Esophagus squamous epithelium (tissue), 5 donors: ENCODE results near the gene GALNT6. TPM values are rescaled to one million over a fixed set of nuclear protein-coding genes. Genes with fewer than 3 reads are reported as not detected.

Source experiments
- DNase-seq: peaks from one replicate; lab custom pipeline; 2025; lab: John Stamatoyannopoulos, UW
- H3K27ac ChIP-seq, 4 donors: fragments of 200-600 bp; sonication (generic); one replicate each; pipeline ENCODE4 v1.5.1; 2016 to 2019; ENCODE audit warnings: mild to moderate bottlenecking in 1 of 4
- H3K27me3 ChIP-seq, 4 donors: fragments of 200-600 bp; sonication (generic); 1 replicate in 3 of 4; 2 replicates in 1 of 4; pipeline versions ENCODE4 v1.5.1 to v1.6.0; 2017 to 2021; ENCODE audit warnings: antibody characterized with exemption in 1 of 4
- H3K36me3 ChIP-seq, 3 donors: fragments of 200-600 bp; sonication (generic); one replicate each; pipeline ENCODE4 v1.5.1; 2016 to 2019
- H3K4me1 ChIP-seq, 3 donors: fragments of 200-600 bp; sonication (generic); one replicate each; pipeline ENCODE4 v1.5.1; 2017 to 2019
- H3K4me3 ChIP-seq, 4 donors: fragments of 200-600 bp; sonication (generic); 1 replicate in 3 of 4; 2 replicates in 1 of 4; pipeline ENCODE4 v1.5.1; 2016 to 2019; ENCODE audit warnings: mild to moderate bottlenecking in 2 of 4, moderate library complexity in 1 of 4
- H3K9me3 ChIP-seq, 3 donors: fragments of 200-600 bp; sonication (generic); one replicate each; pipeline ENCODE4 v1.5.1; 2016 to 2019
- POLR2A ChIP-seq, 4 donors: fragments of 450-650 bp; IDR thresholded peaks; one replicate each; pipeline ENCODE4 v1.6.1; 2017; ENCODE audit warnings: antibody characterized with exemption in 4 of 4, mild to moderate bottlenecking in 4 of 4, moderate library complexity in 3 of 4
- WGBS, 2 donors: methylation state at CpG; one replicate each; pipeline ENCODE4 v1.1.5; 2018; 5-methylcytosine and 5-hydroxymethylcytosine counted together
- intact Hi-C: fragments of 100-400 bp; cut with DNase I; formaldehyde crosslinking; loops from one replicate; pipeline ENCODE4 v1.15.0; 2022
- total RNA-seq, 4 donors: library from RNA; depleted of rRNA; stranded (reverse); fragments of >200 nt; gene quantifications; one replicate each; pipeline ENCODE4 v1.1.0, GENCODE V29; 2016
- TF ChIP-seq, protein P1 (sequence below), 6 experiments: fragments of 450-650 bp in 4 of 6; fragments of 200-600 bp in 2 of 6; sonication (generic) in 2 of 6; IDR thresholded peaks; one replicate each; pipeline ENCODE4 v1.5.1; 2016 to 2019; ENCODE audit warnings: antibody characterized with exemption in 6 of 6, mild to moderate bottlenecking in 4 of 6, moderate library complexity in 4 of 6
- donor health status: DM: yes; HTN: yes; CAD: no.

The GALNT6 gene
- total RNA-seq, 4 donors from 2014 or later, result 1.7 to 26.7 (median 10.2) TPM

- H3K4me1 ChIP-seq, result peaks cover 10 to 13% (median 11%) of the 10 kb centered on the region in 3 donors
- TF ChIP-seq POLR2A (IDR thresholded peaks at IDR 0.05), result no peak
- TF ChIP-seq, protein P1, sequence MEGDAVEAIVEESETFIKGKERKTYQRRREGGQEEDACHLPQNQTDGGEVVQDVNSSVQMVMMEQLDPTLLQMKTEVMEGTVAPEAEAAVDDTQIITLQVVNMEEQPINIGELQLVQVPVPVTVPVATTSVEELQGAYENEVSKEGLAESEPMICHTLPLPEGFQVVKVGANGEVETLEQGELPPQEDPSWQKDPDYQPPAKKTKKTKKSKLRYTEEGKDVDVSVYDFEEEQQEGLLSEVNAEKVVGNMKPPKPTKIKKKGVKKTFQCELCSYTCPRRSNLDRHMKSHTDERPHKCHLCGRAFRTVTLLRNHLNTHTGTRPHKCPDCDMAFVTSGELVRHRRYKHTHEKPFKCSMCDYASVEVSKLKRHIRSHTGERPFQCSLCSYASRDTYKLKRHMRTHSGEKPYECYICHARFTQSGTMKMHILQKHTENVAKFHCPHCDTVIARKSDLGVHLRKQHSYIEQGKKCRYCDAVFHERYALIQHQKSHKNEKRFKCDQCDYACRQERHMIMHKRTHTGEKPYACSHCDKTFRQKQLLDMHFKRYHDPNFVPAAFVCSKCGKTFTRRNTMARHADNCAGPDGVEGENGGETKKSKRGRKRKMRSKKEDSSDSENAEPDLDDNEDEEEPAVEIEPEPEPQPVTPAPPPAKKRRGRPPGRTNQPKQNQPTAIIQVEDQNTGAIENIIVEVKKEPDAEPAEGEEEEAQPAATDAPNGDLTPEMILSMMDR (IDR thresholded peaks at IDR 0.05), result no peak
- peaks cover 0 to 74% (median 2%) of the 10 kb centered on the region in 4 donors for H3K27me3 ChIP-seq
- no peaks in the 10 kb centered on the region for H3K9me3 ChIP-seq
- H3K4me3 ChIP-seq, result peak overlapping the region in 3 of 4 donors; percentile 45 to 70 (median 50)
- no peak overlapping the region for H3K27ac ChIP-seq
- intact Hi-C loops, result loop anchor here (5.0 kb wide), 1 partner anchor 103 kb away; no protein-coding TSS in a partner anchor
- no peaks in the 10 kb centered on the region for H3K36me3 ChIP-seq
- WGBS, 2 donors, result 25 to 35% methylated on average over 6 to 9 of the region's 10 CpGs
- no peak for DNase-seq
These were observed 33.0 kb upstream of the GALNT6 start for GRCh38 chr12:51424094-51424661.

- 62 to 66% methylated on average over 5 of the region's 5 CpGs for WGBS, 2 donors
These were observed 30.2 kb upstream of the GALNT6 start for GRCh38 chr12:51421266-51421884.

DNA sequence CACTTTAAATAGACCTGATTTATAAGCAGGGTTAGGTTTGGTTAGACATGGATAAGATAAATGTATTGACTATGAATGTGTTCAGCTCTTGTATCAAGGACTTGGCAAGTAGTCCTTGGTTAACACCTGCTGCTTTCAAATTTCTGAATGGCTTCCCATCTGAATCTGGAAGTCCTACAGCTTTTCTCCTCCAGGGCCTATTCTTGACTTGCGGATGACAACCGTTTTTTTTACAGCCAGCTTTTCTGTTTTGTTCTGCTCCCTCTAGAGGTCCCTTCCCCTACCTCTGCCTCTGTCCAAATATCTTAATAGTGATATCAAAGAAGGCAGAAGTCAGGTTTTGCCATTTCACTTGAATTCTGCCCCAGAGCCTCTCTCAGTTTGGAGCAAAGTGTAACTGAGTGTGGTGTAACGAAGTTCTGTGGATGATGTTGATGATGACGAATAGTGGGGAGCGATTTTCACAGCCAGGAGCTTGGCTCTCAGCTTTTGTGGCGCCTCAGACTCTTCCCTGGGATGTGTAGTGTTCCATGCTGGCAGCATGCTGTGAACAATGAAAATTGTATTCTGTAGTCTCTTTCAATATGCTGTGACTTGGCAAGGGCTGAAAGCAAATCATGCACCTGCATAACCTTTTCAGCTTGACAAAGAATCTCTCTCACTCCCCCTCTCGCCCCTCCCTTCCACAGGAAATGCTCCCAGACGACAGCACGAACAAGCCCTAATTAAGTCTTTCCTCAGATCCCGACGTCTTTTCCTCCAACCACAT is 28.4 kb upstream of the GALNT6 start:
- peaks cover 3 to 6% (median 3%) of the 10 kb centered on the region in 3 donors for H3K4me1 ChIP-seq
- DNase-seq, result no peak
- intact Hi-C loops, result loop anchor here (5.0 kb wide), 1 partner anchor 108 kb away; no protein-coding TSS in a partner anchor
- H3K9me3 ChIP-seq, result no peaks in the 10 kb centered on the region
- no peak overlapping the region for H3K4me3 ChIP-seq
- TF ChIP-seq POLR2A (IDR thresholded peaks at IDR 0.05), result no peak
- TF ChIP-seq, protein P1 (IDR thresholded peaks at IDR 0.05), result peak in 1 of 6 experiments; percentile 5
- H3K27me3 ChIP-seq, result peaks cover 0 to 67% (median under 1%) of the 10 kb centered on the region in 4 donors
- H3K27ac ChIP-seq, result no peak overlapping the region
- WGBS, 2 donors, result 21 to 26% methylated on average over 11 of the region's 11 CpGs
- H3K36me3 ChIP-seq, result no peaks in the 10 kb centered on the region

More at GRCh38 chr12:51421266-51421884, 30.2 kb upstream of the GALNT6 start:
- H3K27ac ChIP-seq, result no peak overlapping the region
- H3K36me3 ChIP-seq, result no peaks in the 10 kb centered on the region
- TF ChIP-seq POLR2A (IDR thresholded peaks at IDR 0.05), result no peak
- TF ChIP-seq, protein P1 (IDR thresholded peaks at IDR 0.05), result peak; percentile 26 to 70 (median 48)
- DNase-seq, result no peak
- H3K4me3 ChIP-seq, result no peak overlapping the region
- H3K9me3 ChIP-seq, result no peaks in the 10 kb centered on the region
- H3K4me1 ChIP-seq, result peaks cover 10 to 13% (median 11%) of the 10 kb centered on the region in 3 donors
- intact Hi-C loops, result loop anchor here (5.0 kb wide), 1 partner anchor 106 kb away; no protein-coding TSS in a partner anchor
- peaks cover 0 to 85% (median 2%) of the 10 kb centered on the region in 4 donors for H3K27me3 ChIP-seq

DNA sequence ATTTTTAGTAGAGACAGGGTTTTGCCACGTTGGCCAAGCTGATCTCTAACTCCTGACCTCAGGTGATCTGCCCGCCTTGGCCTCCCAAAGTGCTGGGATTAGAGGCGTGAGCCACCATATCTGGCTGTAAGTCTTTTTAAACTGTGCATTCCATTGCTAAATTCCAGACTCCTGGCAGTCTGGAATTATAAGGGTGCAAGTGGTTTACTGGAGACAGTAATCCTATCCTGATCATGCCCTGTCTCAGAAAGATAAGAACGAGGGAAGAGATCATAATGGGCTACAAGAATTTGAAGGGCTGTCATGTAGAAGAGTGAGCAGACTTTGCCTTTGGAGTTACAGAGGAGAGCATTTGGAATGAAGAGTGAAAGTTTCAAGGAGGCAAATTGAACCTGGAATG is 26.6 kb upstream of the GALNT6 start:
- no peak overlapping the region for H3K27ac ChIP-seq
- H3K4me3 ChIP-seq, result no peak overlapping the region
- no peak for TF ChIP-seq POLR2A (IDR thresholded peaks at IDR 0.05)
- TF ChIP-seq, protein P1 (IDR thresholded peaks at IDR 0.05), result no peak
- H3K4me1 ChIP-seq, result no peaks in the 10 kb centered on the region
- H3K36me3 ChIP-seq, result no peaks in the 10 kb centered on the region
- DNase-seq, result no peak
- peaks cover 0 to 49% (median 0%) of the 10 kb centered on the region in 4 donors for H3K27me3 ChIP-seq
- intact Hi-C loops, result no loop called here
- 68 to 90% methylated on average over 3 to 4 of the region's 4 CpGs for WGBS, 2 donors
- H3K9me3 ChIP-seq, result no peaks in the 10 kb centered on the region
